HepG2 (cell line): ENCODE data around the gene ANO6. TPM values are rescaled to one million over a fixed set of nuclear protein-coding genes. Genes with fewer than 3 reads are reported as not detected.

Experiments used
- ATRX ChIP-seq: sonication (generic); formaldehyde crosslinking; IDR thresholded peaks from 2 replicates; pipeline ENCODE4 v1.4.0; 2020; ENCODE audit warnings: missing genetic modification reagents, borderline replicate concordance
- CEBPB ChIP-seq: IDR thresholded peaks from 2 replicates; pipeline ENCODE4 v1.6.1; 2011; ENCODE audit warnings: low read depth, low read length, improper control_type of control experiment, borderline replicate concordance
- CREB1 ChIP-seq, 2 experiments: fragments of 450-650 bp in 1 of 2; IDR thresholded peaks; 2 replicates each; pipeline ENCODE4 v1.6.1; 2016 to 2017; ENCODE audit warnings: control low read depth in 1 of 2, mild to moderate bottlenecking in 1 of 2, missing compliant biosample characterization in 1 of 2, missing genetic modification characterization in 1 of 2
- EHMT2 ChIP-seq: fragments of 200-600 bp; sonication (generic); IDR thresholded peaks from 2 replicates; pipeline ENCODE4 v1.7.0; 2017; ENCODE audit warnings: antibody characterized with exemption, low read depth, low read length, borderline replicate concordance
- EP300 ChIP-seq, 3 experiments: sonication (generic) in 1 of 3; formaldehyde crosslinking in 1 of 3; IDR thresholded peaks; 2 replicates each; pipeline versions ENCODE4 v1.5.1 to v1.6.1; 2011 to 2020; ENCODE audit warnings: low read depth in 2 of 3, low read length in 2 of 3, borderline replicate concordance in 1 of 3, improper control_type of control experiment in 1 of 3, mild to moderate bottlenecking in 1 of 3, missing genetic modification reagents in 1 of 3, moderate library complexity in 1 of 3
- FOXA3 ChIP-seq: IDR thresholded peaks from 2 replicates; pipeline ENCODE4 v1.6.1; 2016; ENCODE audit warnings: missing genetic modification reagents, missing compliant biosample characterization
- HMG20A ChIP-seq: IDR thresholded peaks from 2 replicates; pipeline ENCODE4 v1.6.1; 2016; ENCODE audit warnings: borderline replicate concordance
- HNF4A ChIP-seq: sonication (generic); formaldehyde crosslinking; IDR thresholded peaks from 2 replicates; pipeline ENCODE4 v1.4.0; 2020; ENCODE audit warnings: missing genetic modification reagents
- IKZF4 ChIP-seq: sonication (generic); formaldehyde crosslinking; IDR thresholded peaks from 2 replicates; pipeline ENCODE4 v1.5.1; 2020; ENCODE audit warnings: borderline replicate concordance, mild to moderate bottlenecking, low read depth, missing genetic modification reagents; ENCODE audit errors: not compliant biosample characterization
- KDM5B ChIP-seq: sonication (generic); formaldehyde crosslinking; IDR thresholded peaks from 2 replicates; pipeline ENCODE4 v1.4.0; 2020; ENCODE audit warnings: missing genetic modification reagents, mild to moderate bottlenecking, borderline replicate concordance
- MIXL1 ChIP-seq: IDR thresholded peaks from 2 replicates; pipeline ENCODE4 v1.6.1; 2016
- NCOR1 ChIP-seq: fragments of 200-600 bp; sonication (generic); IDR thresholded peaks from 2 replicates; pipeline ENCODE4 v1.7.0; 2017; ENCODE audit warnings: antibody characterized with exemption, low read length, borderline replicate concordance
- NFE2L2 ChIP-seq: fragments of 150-350 bp; IDR thresholded peaks from 2 replicates; pipeline ENCODE4 v1.6.1; 2014; ENCODE audit warnings: low read length
- RARA ChIP-seq: IDR thresholded peaks from 2 replicates; pipeline ENCODE4 v1.6.1; 2016; ENCODE audit warnings: missing genetic modification reagents, missing compliant biosample characterization
- SOX6 ChIP-seq, 2 experiments: fragments of 450-650 bp in 1 of 2; sonication (generic) in 1 of 2; formaldehyde crosslinking in 1 of 2; IDR thresholded peaks; 2 replicates each; pipeline versions ENCODE4 v1.4.0 to v1.6.1; 2017 to 2020; ENCODE audit warnings: antibody characterized with exemption in 1 of 2, mild to moderate bottlenecking in 1 of 2, missing genetic modification reagents in 1 of 2
- SRSF9 ChIP-seq: fragments of 200-400 bp; formaldehyde crosslinking; IDR thresholded peaks from 2 replicates; pipeline ENCODE4 v1.6.1; 2018; ENCODE audit warnings: borderline replicate concordance, mild to moderate bottlenecking, low read depth, low read length; ENCODE audit not compliant: insufficient read depth, poor library complexity, severe bottlenecking
- ZNF331 ChIP-seq: sonication (generic); formaldehyde crosslinking; IDR thresholded peaks from 2 replicates; pipeline ENCODE4 v1.4.0; 2020; ENCODE audit warnings: missing genetic modification reagents
- ZNF644 ChIP-seq: IDR thresholded peaks from 2 replicates; pipeline ENCODE4 v1.6.1; 2016; ENCODE audit warnings: low read depth
- ZNF878 ChIP-seq: sonication (generic); formaldehyde crosslinking; IDR thresholded peaks from 2 replicates; pipeline ENCODE4 v1.8.1; 2023; ENCODE audit warnings: mild to moderate bottlenecking, missing genetic modification reagents, moderate library complexity
- polyA plus RNA-seq, 8 experiments: library from polyadenylated mRNA; depleted of rRNA in 3 of 8; stranded (reverse) in 7 of 8; unstranded in 1 of 8; fragments of >200 nt; fragmentation: Illumina TruSeq in 4 of 8; extraction: Trizol in 4 of 8; gene quantifications; 2 replicates each; pipeline versions ENCODE4 v1.2.1 to v1.2.3, GENCODE V29; 2011 to 2016; ENCODE audit warnings: low read depth in 4 of 8, missing spikeins in 1 of 8, mixed read lengths in 1 of 8; ENCODE audit not compliant: insufficient read depth in 1 of 8
- total RNA-seq, 5 experiments: library from RNA; depleted of rRNA; stranded (reverse); fragments of >200 nt; fragmentation: Illumina TruSeq; extraction: Trizol; gene quantifications; 2 replicates each; pipeline ENCODE4 v1.2.3, GENCODE V29; 2016; ENCODE audit warnings: low read depth in 1 of 5
- TF ChIP-seq, protein P1 (sequence below): sonication (generic); formaldehyde crosslinking; IDR thresholded peaks from 2 replicates; pipeline ENCODE4 v1.9.0; 2021; ENCODE audit warnings: missing genetic modification reagents, borderline replicate concordance
- TF ChIP-seq, protein P2 (sequence below): sonication (generic); formaldehyde crosslinking; conservative IDR thresholded peaks from 2 replicates; pipeline ENCODE4 v1.4.0; 2020; ENCODE audit warnings: mild to moderate bottlenecking, missing genetic modification reagents, moderate library complexity
- TF ChIP-seq, protein P3 (sequence below): sonication (generic); formaldehyde crosslinking; IDR thresholded peaks from 2 replicates; pipeline ENCODE4 v1.4.0; 2020; ENCODE audit warnings: missing genetic modification reagents, mild to moderate bottlenecking, borderline replicate concordance

Gene ANO6
- total and polyA plus RNA-seq, 2 of the 13 experiments (the other 11 are each of a cell fraction or from before 2014, with no cell fraction given) = 37.8 to 57.1 TPM

DNA sequence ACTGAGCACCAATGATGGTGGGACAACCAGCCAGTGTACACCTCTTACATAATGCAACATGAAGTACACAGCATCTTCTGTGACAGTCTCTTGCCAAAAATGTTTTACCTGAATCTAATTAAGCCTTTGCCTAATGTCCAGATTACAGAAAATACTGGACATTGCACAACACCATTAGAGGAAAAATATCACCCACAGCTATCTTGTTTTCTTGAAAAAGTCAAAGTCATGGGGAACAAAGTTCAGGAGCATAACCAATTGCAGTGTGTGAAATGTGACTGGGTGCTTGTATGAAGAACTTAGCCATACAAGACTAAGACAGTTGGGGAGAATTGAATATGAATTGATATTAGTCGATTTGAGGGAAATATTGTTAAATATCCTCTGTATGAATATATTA is 12.1 kb upstream of the ANO6 start (continued):
- TF ChIP-seq, protein P1, sequence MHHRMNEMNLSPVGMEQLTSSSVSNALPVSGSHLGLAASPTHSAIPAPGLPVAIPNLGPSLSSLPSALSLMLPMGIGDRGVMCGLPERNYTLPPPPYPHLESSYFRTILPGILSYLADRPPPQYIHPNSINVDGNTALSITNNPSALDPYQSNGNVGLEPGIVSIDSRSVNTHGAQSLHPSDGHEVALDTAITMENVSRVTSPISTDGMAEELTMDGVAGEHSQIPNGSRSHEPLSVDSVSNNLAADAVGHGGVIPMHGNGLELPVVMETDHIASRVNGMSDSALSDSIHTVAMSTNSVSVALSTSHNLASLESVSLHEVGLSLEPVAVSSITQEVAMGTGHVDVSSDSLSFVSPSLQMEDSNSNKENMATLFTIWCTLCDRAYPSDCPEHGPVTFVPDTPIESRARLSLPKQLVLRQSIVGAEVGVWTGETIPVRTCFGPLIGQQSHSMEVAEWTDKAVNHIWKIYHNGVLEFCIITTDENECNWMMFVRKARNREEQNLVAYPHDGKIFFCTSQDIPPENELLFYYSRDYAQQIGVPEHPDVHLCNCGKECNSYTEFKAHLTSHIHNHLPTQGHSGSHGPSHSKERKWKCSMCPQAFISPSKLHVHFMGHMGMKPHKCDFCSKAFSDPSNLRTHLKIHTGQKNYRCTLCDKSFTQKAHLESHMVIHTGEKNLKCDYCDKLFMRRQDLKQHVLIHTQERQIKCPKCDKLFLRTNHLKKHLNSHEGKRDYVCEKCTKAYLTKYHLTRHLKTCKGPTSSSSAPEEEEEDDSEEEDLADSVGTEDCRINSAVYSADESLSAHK = no peak
- TF ChIP-seq SOX6 (IDR thresholded peaks at IDR 0.05) = no peak
- peak; percentile 13; the same call in 1 of the 2 replicates for TF ChIP-seq SOX6 (CRISPR knock-in tag; IDR thresholded peaks at IDR 0.05)
- TF ChIP-seq EP300 (IDR thresholded peaks at IDR 0.05; ENCODE audit: low read depth in 2 of 2, low read length in 2 of 2) = peak in 1 of 2 experiments; percentile 64; a peak in 2 of 4 replicates
- no peak for TF ChIP-seq EP300 (CRISPR knock-in tag; IDR thresholded peaks at IDR 0.05; ENCODE audit: borderline replicate concordance)
- peak; percentile 44; the same call in 1 of the 2 replicates for TF ChIP-seq HMG20A (CRISPR knock-in tag)
- no peak for TF ChIP-seq ATRX
- no peak for TF ChIP-seq KDM5B (CRISPR knock-in tag)
- no peak for TF ChIP-seq ZNF878 (CRISPR knock-in tag)
- 0 out of 2 replicates have a peak, but pooled peaks have one; percentile 29 for TF ChIP-seq FOXA3 (CRISPR knock-in tag)
- no peak for TF ChIP-seq CREB1 (IDR thresholded peaks at IDR 0.05)
- 0 out of 2 replicates have a peak, but pooled peaks have one; percentile 16 for TF ChIP-seq CREB1 (CRISPR knock-in tag; IDR thresholded peaks at IDR 0.05)
- TF ChIP-seq CEBPB = peak; percentile 89
- TF ChIP-seq ZNF644 (CRISPR knock-in tag) = peak; percentile 63
- TF ChIP-seq, protein P2, sequence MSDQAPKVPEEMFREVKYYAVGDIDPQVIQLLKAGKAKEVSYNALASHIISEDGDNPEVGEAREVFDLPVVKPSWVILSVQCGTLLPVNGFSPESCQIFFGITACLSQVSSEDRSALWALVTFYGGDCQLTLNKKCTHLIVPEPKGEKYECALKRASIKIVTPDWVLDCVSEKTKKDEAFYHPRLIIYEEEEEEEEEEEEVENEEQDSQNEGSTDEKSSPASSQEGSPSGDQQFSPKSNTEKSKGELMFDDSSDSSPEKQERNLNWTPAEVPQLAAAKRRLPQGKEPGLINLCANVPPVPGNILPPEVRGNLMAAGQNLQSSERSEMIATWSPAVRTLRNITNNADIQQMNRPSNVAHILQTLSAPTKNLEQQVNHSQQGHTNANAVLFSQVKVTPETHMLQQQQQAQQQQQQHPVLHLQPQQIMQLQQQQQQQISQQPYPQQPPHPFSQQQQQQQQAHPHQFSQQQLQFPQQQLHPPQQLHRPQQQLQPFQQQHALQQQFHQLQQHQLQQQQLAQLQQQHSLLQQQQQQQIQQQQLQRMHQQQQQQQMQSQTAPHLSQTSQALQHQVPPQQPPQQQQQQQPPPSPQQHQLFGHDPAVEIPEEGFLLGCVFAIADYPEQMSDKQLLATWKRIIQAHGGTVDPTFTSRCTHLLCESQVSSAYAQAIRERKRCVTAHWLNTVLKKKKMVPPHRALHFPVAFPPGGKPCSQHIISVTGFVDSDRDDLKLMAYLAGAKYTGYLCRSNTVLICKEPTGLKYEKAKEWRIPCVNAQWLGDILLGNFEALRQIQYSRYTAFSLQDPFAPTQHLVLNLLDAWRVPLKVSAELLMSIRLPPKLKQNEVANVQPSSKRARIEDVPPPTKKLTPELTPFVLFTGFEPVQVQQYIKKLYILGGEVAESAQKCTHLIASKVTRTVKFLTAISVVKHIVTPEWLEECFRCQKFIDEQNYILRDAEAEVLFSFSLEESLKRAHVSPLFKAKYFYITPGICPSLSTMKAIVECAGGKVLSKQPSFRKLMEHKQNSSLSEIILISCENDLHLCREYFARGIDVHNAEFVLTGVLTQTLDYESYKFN = peak; percentile 61; the same call in 1 of the 2 replicates
- TF ChIP-seq NCOR1 = peak; percentile 51; the same call in 1 of the 2 replicates
- TF ChIP-seq EHMT2 = peak; percentile 59; the same call in 1 of the 2 replicates
- peak; percentile 33; the same call in 1 of the 2 replicates for TF ChIP-seq ZNF331
- TF ChIP-seq MIXL1 (CRISPR knock-in tag) = peak; percentile 69
- no peak for TF ChIP-seq IKZF4 (CRISPR knock-in tag)
- peak; percentile 39 for TF ChIP-seq RARA (CRISPR knock-in tag)
- TF ChIP-seq, protein P3, sequence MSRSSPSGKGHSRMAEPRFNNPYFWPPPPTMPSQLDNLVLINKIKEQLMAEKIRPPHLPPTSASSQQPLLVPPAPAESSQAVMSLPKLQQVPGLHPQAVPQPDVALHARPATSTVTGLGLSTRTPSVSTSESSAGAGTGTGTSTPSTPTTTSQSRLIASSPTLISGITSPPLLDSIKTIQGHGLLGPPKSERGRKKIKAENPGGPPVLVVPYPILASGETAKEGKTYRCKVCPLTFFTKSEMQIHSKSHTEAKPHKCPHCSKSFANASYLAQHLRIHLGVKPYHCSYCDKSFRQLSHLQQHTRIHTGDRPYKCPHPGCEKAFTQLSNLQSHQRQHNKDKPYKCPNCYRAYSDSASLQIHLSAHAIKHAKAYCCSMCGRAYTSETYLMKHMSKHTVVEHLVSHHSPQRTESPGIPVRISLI (CRISPR knock-in tag) = 0 out of 2 replicates have a peak, but pooled peaks have one; percentile 13
- TF ChIP-seq HNF4A (CRISPR knock-in tag) = peak; percentile 83
- TF ChIP-seq SRSF9 = no peak
- peak; percentile 59; the same call in 1 of the 2 replicates for TF ChIP-seq NFE2L2
